Activated gamma-delta T cell treated with anti-CD3 and anti-CD28 coated beads, Interleukin-2, amount 50 U/mL, for 16 hours (primary cell): ENCODE measurements around the gene TGFBR2.

ENCODE experiments used
- DNase-seq: peaks from one replicate; pipeline ENCODE4 v3.0.0-alpha.2; 2020; ENCODE audit warnings: low read depth

The TGFBR2 gene

DNA sequence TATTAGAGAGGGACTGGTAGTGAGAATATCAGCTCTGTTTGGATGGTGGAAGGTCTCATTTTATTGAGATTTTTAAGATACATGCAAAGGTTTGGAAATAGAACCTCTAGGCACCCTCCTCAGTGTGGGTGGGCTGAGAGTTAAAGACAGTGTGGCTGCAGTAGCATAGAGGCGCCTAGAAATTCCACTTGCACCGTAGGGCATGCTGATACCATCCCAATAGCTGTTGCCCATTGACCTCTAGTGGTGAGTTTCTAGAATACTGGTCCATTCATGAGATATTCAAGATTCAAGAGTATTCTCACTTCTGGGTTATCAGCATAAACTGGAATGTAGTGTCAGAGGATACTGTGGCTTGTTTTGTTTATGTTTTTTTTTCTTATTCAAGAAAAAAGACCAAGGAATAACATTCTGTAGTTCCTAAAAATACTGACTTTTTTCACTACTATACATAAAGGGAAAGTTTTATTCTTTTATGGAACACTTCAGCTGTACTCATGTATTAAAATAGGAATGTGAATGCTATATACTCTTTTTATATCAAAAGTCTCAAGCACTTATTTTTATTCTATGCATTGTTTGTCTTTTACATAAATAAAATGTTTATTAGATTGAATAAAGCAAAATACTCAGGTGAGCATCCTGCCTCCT lies 87.2 kb downstream of the TGFBR2 start:
- DNase-seq = no peak

DNA sequence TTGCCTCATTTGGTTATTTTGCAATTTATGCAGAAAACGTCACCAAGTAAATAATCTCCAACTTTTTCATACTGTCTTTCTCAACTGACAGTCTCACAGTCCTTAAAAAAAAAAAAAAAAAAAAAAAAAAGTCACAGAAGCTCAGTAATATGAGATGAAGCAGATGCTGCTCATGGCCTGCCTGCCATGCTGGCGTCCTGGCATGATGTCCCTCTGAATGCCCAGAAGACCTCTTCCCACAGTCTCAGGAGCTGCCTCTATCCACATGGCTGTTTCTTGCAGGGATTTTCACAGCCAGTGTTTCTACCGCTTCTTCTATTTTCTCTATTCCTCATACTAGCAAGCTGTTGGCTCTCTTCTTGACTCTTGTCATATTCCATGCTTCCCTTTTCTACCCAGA lies 87.7 kb downstream of the TGFBR2 start:
- no peak for DNase-seq

GRCh38 chr3:30694668-30695067 lies 88.3 kb downstream of the TGFBR2 start:
- DNase-seq = no peak

DNA sequence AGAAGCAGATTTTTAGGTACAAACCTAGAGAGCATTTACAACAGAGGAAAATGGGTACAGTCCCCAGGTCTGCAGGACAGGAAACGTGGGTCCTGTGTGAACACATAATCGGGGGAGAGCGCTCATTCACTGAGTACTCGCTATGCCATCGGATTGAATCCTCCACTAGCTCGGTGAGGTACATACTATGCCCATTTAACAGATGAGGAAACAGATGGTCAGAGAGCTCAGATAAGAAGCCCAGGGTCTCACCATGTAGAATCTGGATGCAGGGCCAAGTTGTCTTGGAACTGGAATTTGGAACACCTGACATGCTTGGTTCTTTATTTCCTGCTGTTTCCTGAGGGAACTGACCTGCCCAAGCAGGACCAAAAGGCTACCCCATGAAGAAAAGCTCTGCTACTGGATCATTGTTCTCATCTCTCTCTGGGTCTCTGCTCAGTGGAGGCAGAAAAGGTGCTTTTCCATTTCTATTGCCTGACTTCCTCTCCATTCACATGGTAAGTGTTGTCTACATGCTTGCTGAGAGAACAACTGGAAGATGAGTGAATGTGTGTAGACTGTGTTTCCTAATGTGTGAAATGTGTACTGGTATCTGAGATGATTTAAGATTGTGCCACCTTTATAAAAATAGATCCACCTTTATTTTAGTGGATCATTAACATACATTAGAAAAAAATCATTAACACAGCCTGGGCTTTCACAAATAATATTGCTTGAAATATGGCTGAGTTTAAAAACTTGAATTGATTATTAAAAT lies 89.1 kb downstream of the TGFBR2 start:
- no peak for DNase-seq

DNA sequence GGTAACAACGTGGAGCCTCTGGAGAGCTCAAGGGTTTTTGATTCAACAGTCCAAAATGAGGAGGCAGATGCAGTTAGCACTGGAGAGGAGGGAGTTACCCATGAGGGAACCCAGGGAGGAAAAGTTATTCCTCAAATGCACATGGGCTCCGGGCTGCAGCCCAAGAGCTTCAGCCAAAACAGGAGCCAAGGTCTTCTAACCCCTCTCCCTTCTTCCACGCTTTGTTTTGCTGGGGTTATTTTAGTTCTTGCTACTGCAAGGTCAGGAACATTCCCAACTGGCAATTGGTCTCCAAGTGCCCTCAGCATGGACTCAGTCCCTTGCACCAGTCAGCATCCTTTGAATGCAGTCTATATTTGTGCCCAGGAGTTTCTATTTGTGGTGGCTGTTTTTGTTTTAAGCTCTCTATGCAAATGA lies 90.0 kb downstream of the TGFBR2 start:
- no peak for DNase-seq

- no peak for DNase-seq
Observed at GRCh38 chr3:30696896-30697295, 90.5 kb downstream of the TGFBR2 start.

GRCh38 chr3:30698549-30698948 lies 92.1 kb downstream of the TGFBR2 start:
- no peak for DNase-seq

DNA sequence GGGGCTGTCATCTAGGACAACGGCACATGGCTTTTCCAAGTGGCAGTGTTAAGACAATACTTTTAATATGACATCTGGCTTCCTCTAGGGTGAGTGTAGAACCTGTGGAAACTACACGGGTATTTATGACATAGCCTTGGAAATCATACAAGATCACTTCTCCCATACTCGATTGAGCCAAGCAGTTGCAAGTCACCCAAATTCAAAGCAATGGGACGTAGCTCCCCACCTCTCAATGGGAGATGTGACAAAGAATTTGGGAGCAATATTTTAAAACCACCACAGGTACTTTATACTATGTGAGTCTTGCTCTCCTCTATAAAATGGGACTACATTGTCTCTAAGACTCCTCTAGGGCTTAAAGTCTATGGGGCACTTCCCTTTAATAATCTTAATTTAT lies 93.5 kb downstream of the TGFBR2 start:
- no peak for DNase-seq

GRCh38 chr3:30700702-30701321 lies 94.4 kb downstream of the TGFBR2 start:
- no peak for DNase-seq

DNA sequence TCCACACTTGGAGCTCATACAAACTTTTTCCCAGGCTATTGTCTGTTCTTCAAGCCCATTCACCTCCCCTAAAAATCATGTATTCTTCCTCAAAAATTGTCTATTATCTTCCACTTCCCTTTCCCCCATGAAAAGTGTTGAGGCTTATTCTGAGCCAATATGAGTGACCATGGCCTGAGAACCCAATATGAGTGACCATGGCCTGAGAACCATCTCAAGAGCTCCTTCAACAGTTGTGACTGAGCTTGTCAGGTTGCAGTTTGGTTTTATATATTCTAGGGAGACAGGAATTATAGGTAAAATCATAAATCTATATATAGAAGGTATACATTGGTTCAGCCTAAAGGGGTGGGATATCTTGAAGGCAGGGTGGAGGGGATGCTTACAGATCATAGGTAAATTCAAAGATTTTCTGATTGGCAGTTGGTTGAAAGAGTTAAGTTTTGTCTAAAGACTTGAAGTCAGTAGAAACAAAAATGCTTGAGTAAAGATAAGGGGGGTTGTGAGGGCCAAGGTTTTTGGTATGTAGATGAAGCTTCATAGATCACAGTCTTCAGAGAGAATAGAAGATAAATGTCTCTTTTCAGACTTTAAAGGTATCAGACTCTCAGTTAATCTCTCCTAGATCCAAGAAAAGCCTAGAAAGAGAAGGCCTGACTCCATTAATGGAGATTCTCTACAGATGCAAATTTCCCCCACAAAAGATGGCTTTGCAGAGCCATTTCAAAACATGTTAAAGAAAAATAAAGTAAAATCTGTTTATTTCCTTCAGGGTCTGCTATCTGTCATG lies 95.8 kb downstream of the TGFBR2 start:
- DNase-seq = no peak

GRCh38 chr3:30702828-30703397 lies 96.5 kb downstream of the TGFBR2 start:
- DNase-seq = no peak

DNA sequence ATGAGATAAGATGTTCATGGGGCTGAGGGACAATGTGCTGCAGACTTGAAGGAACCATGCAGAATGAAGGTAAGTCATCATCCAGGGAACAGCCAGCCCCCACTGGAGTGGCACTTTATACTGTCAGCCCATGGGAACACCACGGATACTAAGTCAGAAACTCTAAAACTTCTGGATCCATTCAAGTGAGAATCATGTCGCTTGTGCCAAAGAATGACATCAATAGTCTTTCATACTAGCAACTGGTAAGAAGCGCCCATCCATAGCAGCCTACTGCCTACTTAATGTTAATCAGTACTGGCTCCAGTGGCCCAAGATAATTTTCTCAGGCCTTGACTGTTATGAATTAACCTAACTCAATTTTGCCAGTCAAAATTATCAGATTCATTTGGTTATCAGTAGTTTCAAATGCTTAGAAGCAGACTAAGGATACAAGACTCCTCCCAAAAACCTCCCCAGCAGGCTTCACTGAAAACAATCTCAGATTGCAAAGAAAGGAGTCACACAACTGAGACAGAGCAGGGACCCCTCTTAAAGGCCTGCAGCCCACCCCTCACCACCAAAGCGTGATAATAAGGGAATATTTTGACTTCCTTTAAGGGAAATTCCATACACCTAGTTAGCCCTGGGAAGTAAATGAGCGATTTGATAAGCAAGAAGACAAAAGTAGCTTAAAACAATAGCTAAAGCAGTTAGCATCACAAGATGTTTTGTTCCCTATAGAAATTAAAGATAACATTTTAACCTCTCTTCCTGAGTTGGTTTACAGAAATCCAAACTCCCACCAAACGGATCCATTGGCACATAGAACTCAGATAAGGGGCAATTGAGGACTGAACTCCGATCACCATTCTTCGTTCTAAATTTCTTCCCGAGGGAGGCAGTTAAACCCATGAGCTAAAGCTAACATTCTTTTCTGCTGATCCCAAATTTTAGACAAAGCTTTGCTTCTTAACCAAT lies 98.8 kb downstream of the TGFBR2 start:
- DNase-seq = no peak

GRCh38 chr3:30707825-30708224 lies 101.4 kb downstream of the TGFBR2 start:
- DNase-seq = no peak

GRCh38 chr3:30708472-30708871 lies 102.1 kb downstream of the TGFBR2 start:
- no peak for DNase-seq

DNA sequence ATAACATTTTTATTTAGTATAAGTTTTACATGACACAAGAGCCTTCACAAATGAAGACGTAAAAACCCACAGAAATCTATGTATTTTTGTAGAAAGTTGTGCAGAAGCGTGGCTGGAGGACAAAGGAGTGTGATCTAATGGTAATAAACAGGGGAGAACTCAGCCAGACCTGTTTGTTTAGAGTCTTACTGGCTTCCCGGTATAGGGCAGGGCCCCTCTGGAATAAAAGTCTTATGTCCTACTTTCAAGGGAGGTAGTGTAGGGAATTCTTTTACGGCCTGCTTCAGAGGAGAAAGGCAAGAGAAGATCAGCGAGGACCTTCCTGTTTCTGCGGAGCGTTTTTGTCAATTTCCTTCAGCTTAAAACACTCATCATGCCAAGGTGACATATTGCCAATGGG lies 103.6 kb downstream of the TGFBR2 start:
- DNase-seq = no peak

- no peak for DNase-seq
Observed at GRCh38 chr3:30711151-30711550, 104.8 kb downstream of the TGFBR2 start.

- DNase-seq = no peak
Observed at GRCh38 chr3:30711867-30712266, 105.5 kb downstream of the TGFBR2 start.

- DNase-seq = no peak
Observed at GRCh38 chr3:30712991-30713390, 106.6 kb downstream of the TGFBR2 start.

DNA sequence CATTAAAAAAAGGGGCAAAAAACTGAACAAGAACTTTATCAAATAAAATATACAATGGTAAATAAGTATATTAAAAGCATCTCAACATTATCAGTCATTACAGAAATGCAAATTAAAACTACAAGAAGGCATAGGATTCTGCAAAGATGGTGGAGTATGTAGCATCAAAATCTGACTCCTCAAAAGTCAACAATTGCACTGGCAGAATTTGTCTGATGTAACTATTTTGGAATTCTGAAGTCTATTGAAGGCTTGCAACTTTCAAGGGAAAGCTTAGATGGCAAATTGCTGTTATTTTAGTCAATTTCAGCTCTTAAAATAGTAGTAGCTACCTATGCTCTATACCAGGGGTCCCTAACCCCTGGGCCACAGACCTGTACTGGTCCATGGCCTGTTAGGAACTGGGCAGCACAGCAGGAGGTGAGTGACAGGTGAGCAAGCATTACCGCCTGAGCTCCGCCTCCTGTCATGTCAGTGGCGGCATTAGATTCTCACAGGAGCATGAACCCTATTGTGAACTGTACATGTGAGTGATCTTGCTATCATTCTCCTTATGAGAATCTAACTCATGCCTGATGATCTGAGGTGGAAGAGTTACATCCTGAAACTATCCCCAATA lies 107.6 kb downstream of the TGFBR2 start:
- no peak for DNase-seq

DNA sequence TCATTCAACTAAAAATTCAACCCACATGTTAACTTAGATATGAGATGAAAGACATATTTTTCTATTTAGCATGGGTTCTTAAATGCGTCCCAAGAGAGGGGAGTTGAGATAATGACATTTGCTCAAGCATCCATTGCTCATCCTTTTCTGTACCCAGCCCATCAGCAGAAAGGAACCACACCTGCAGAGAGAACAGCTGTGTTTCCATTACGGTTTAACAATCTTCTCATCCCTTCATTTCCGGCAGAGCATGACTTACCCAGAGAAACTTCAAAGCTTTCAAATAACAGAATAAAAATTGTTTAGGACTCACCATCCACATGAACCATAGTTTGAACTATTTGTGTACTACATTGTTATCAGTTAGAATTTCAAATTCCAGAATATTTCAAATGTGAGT lies 113.1 kb downstream of the TGFBR2 start:
- DNase-seq = no peak
